NB4 (cell line): Measurements from ENCODE around the gene CHIC2.

Experiments used
- DNase-seq: peaks from one replicate; pipeline ENCODE4 v3.0.0; 2010; ENCODE audit warnings: low read depth
- H3K4me3 ChIP-seq: one replicate; pipeline ENCODE4 v1.5.1; 2011; ENCODE audit warnings: mild to moderate bottlenecking, low read depth, low read length, moderate library complexity
- CTCF ChIP-seq: IDR thresholded peaks from one replicate; pipeline ENCODE4 v1.5.1; 2012; ENCODE audit warnings: low read depth, low read length
- MAX ChIP-seq: IDR thresholded peaks from 2 replicates; pipeline ENCODE4 v1.6.1; 2011; ENCODE audit warnings: low read depth, low read length
- MYC ChIP-seq: IDR thresholded peaks from 2 replicates; pipeline ENCODE4 v1.6.1; 2011; ENCODE audit warnings: low read depth, low read length
- POLR2A ChIP-seq: IDR thresholded peaks from 2 replicates; pipeline ENCODE4 v1.6.1; 2011; ENCODE audit warnings: mild to moderate bottlenecking; ENCODE audit not compliant: insufficient read length; ENCODE audit errors: extremely low read depth

The CHIC2 gene

GRCh38 chr4:54099287-54099747, 34.9 kb upstream of the CHIC2 start:
- no peak overlapping the region for H3K4me3 ChIP-seq
- TF ChIP-seq POLR2A (no peak), MAX (no peak), CTCF (no peak), MYC (no peak)
- DNase-seq = peak; percentile 35

GRCh38 chr4:54098375-54098774, 34.0 kb upstream of the CHIC2 start:
- DNase-seq = no peak
- TF ChIP-seq POLR2A (no peak), MYC (no peak), MAX (no peak), CTCF (no peak)
- H3K4me3 ChIP-seq = no peak overlapping the region

- no peak for TF ChIP-seq POLR2A
- TF ChIP-seq MYC = no peak
- no peak overlapping the region for H3K4me3 ChIP-seq
- DNase-seq = no peak
Measured at GRCh38 chr4:54097152-54097551, 32.7 kb upstream of the CHIC2 start.

- TF ChIP-seq POLR2A (no peak), MAX (no peak)
- no peak for DNase-seq
- no peak overlapping the region for H3K4me3 ChIP-seq
Measured at GRCh38 chr4:54096295-54096962, 32.0 kb upstream of the CHIC2 start.

- no peak overlapping the region for H3K4me3 ChIP-seq
- TF ChIP-seq MYC (no peak), POLR2A (no peak), CTCF (no peak), MAX (no peak)
- no peak for DNase-seq
Measured at GRCh38 chr4:54095110-54095825, 30.9 kb upstream of the CHIC2 start.

GRCh38 chr4:54094451-54094850, 30.0 kb upstream of the CHIC2 start:
- DNase-seq = no peak
- no peak overlapping the region for H3K4me3 ChIP-seq

More at GRCh38 chr4:54094451-54094850, 30.0 kb upstream of the CHIC2 start:
- no peak for TF ChIP-seq CTCF
- no peak for TF ChIP-seq POLR2A
- TF ChIP-seq MAX = no peak
- TF ChIP-seq MYC = no peak
